Peyer's patch (tissue), 4 donors: ENCODE measurements around the gene ABCA9. TPM values are rescaled to one million over a fixed set of nuclear protein-coding genes. Genes with fewer than 3 reads are reported as not detected.

Source experiments
- DNase-seq, 3 donors: peaks; one replicate each; pipeline ENCODE4 v3.0.0-alpha.2; 2017 to 2019
- H3K27ac ChIP-seq, 4 donors: fragments of 200-600 bp; sonication (generic); one replicate each; pipeline ENCODE4 v1.5.1; 2016 to 2019
- H3K27me3 ChIP-seq, 2 donors: fragments of 200-600 bp; sonication (generic); one replicate each; pipeline ENCODE4 v1.5.1; 2019
- H3K36me3 ChIP-seq, 3 donors: fragments of 200-600 bp; sonication (generic); one replicate each; pipeline ENCODE4 v1.5.1; 2016 to 2019
- H3K4me1 ChIP-seq, 4 donors: fragments of 200-600 bp; sonication (generic); one replicate each; pipeline ENCODE4 v1.5.1; 2016 to 2019
- H3K4me3 ChIP-seq, 4 donors: fragments of 200-600 bp; sonication (generic); 1 replicate in 3 of 4; 2 replicates in 1 of 4; pipeline ENCODE4 v1.5.1; 2016 to 2019; ENCODE audit warnings: mild to moderate bottlenecking in 1 of 4
- H3K9me3 ChIP-seq, 4 donors: fragments of 200-600 bp; sonication (generic); one replicate each; pipeline ENCODE4 v1.5.1; 2016 to 2019; ENCODE audit warnings: mild to moderate bottlenecking in 1 of 4
- CTCF ChIP-seq, 6 experiments: fragments of 450-650 bp in 4 of 6; fragments of 200-600 bp in 2 of 6; sonication (generic) in 1 of 6; IDR thresholded peaks; one replicate each; pipeline ENCODE4 v1.5.1; 2017 to 2019; ENCODE audit warnings: antibody characterized with exemption in 6 of 6, mild to moderate bottlenecking in 3 of 6, moderate library complexity in 1 of 6
- POLR2A ChIP-seq, 2 donors: fragments of 450-650 bp; IDR thresholded peaks; one replicate each; pipeline ENCODE4 v1.5.1; 2017; ENCODE audit warnings: antibody characterized with exemption in 2 of 2, mild to moderate bottlenecking in 2 of 2, moderate library complexity in 2 of 2
- small RNA-seq, 2 donors: library from RNA; depleted of rRNA; stranded (forward); fragments of <200 nt; gene quantifications; one replicate each; pipeline ENCODE3, GENCODE V24; 2016
- total RNA-seq, 4 donors: library from RNA; depleted of rRNA; stranded (reverse); fragments of >200 nt; gene quantifications; one replicate each; pipeline ENCODE4 v1.1.0, GENCODE V29; 2016

Gene ABCA9
- total RNA-seq, 4 donors from 2014 or later, result 8.6 to 35.9 (median 20.6) TPM

- H3K9me3 ChIP-seq, result no peaks in the 10 kb centered on the region
- H3K4me3 ChIP-seq, result no peak overlapping the region
- TF ChIP-seq CTCF (IDR thresholded peaks at IDR 0.05) (no peak), POLR2A (IDR thresholded peaks at IDR 0.05) (no peak)
- H3K4me1 ChIP-seq, result no peaks in the 10 kb centered on the region
- DNase-seq, result no peak
- no peaks in the 10 kb centered on the region for H3K36me3 ChIP-seq
- no peak overlapping the region for H3K27ac ChIP-seq
- H3K27me3 ChIP-seq, result no peaks in the 10 kb centered on the region
Observed at GRCh38 chr17:68924793-68925720, 135.7 kb downstream of the ABCA9 start.

Small RNA genes within 50 kb of the gene (small RNA-seq; reads per million reads assigned to genes)
- gene MIR4524B, result 0 reads per million in 2 donors

Other genes starting within 250 kb of the ABCA9 start
- 10 to 100 TPM; 10.9 to 87.5 (median 21.2) TPM for gene ABCA8, start 105.5 kb downstream of the ABCA9 start, total RNA-seq
- gene ABCA6, start 81.0 kb upstream of the ABCA9 start, total RNA-seq, result 10 to 100 TPM; 23.8 to 59.4 (median 41.1) TPM
- gene ABCA10, start 167.9 kb upstream of the ABCA9 start, total RNA-seq, result 10 to 100 TPM; 16.6 to 19.4 (median 17.6) TPM